ENCODE measurements around the gene C17orf75. TPM values are rescaled to one million over a fixed set of nuclear protein-coding genes. Genes with fewer than 3 reads are reported as not detected.

Gene C17orf75
- total and polyA plus RNA-seq, 8 donors: 6.3 to 17.5 (median 8.4) TPM

DNA sequence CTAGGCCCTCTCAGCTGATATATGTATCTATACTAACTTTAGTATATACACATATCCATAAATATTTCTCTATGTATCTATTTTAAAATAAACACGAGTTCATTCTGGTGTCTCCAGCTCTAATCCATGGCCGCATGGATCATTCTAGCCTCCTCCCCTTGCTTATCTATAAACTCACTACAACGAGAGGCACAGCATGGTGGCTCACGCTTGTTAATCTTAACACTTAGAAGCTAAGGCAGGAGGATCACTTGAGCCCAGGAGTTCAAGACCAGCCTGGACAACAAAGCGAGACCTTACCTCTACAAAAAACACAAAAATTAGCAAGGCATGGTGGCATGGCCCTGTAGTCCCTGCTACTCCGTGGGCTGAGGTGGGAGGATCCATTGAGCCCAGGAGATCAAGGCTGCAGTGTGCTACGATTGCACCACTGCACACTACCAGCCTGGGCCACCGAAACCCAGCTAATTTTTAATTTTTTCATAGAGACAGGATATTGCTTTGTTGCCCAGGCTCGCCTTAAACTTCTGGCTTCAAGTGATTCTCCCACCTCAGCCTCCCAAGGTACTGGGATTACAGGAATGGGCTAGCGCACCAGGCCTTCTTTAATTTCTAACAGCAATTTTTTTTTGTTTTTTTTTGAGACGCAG, 4.1 kb upstream of the C17orf75 start:
- Histone ChIP-seq H3K4me1 (peaks cover 0 to 15% (median 4%) of the 10 kb centered on the region in 3 donors), H3K27ac (no peak overlapping the region), H3K9me3 (no peaks in the 10 kb centered on the region), H3K36me3 (no peaks in the 10 kb centered on the region), H3K4me3 (no peak overlapping the region), H3K27me3 (no peaks in the 10 kb centered on the region)
- WGBS, 2 donors: 86 to 90% methylated on average over 11 of the region's 11 CpGs
- intact Hi-C loops (cut with DNase I): no loop called here
- DNase-seq (no peak), ATAC-seq (no peak), FAIRE-seq (no peak)
- no peak for TF ChIP-seq CTCF (IDR thresholded peaks at IDR 0.05)

DNA sequence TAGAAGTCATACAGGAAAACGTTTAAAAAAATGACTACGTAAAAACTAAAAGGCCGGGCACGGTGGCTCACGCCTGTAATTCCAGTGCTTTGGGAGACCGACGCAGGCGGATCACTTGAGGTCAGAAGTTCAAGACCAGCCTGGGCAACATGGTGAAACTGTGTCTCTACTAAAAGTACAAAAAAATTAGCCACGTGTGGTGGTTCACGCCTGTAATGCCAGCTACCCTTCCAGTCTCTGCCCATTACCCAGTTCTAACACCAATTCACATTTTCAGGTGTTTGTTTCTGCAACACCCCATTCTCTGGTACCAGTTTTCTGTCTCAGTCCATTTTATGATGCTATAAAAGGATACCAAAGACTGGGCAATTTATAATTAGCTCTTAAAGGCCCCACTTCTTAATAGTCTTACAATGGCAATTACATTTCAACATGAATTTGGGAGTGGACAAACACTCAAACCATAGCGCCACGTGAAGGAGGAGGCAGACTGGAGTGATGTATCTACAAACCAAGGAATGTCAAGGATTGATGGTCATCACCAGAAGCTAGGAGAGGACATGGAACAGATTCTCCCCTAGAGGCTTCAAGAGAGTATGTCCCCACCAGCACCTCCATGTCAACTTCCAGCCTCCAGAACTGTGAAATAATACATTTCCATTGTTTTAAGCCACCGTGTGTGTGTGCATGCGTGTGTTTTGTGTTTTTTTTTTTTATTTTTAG, 791 bp upstream of the C17orf75 start:
- 57 to 60% methylated on average over 14 of the region's 14 CpGs for WGBS, 2 donors
- intact Hi-C loops (cut with DNase I): no loop called here
- FAIRE-seq (no peak), DNase-seq (no peak), ATAC-seq (no peak)
- Histone ChIP-seq H3K27ac (peak overlapping the region in 3 of 4 donors; percentile 17 to 80 (median 73)), H3K4me3 (peak overlapping the region in 2 of 4 donors; percentile 62), H3K27me3 (no peaks in the 10 kb centered on the region), H3K9me3 (no peaks in the 10 kb centered on the region), H3K4me1 (peaks cover 0 to 8% (median 0%) of the 10 kb centered on the region in 3 donors), H3K36me3 (no peaks in the 10 kb centered on the region)
- no peak for TF ChIP-seq CTCF (IDR thresholded peaks at IDR 0.05)

DNA sequence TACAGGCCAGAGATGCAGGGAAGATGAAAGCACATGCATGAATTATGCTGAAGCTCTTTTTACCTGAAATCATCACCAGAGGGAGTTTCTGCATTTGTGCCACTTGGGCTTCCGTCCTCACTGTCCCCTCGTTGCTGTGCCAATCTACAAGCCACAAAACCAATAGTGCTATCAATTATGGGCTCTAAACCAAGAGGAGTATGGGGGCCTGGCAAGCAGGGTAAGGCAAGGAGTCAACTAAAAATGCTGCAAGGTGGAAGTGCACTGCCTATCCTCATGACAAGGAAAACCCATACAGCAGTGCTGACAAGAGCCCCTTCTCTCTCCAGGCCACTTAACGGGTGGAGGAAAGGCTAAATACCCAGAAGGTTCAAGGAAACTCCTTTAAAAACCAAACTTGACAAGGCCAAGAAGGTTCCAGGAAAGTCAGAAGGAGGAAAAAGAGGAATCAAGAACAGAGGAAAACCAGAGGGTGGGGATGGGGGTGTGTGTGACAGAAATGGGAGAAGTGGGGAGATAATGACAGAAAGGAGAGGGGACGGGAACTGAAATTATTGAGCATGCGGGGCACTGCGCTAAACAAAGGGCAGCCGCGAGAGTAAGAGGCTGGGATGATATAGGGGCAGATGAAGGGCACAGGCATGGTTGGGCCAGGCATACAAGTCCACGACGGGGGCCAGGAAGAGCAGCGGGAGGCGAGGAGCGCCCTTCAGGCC, 674 bp downstream of the C17orf75 start:
- Histone ChIP-seq H3K4me1 (peaks cover 0 to 8% (median 0%) of the 10 kb centered on the region in 3 donors), H3K27me3 (no peaks in the 10 kb centered on the region), H3K36me3 (peaks cover 0 to 13% (median 0%) of the 10 kb centered on the region in 3 donors), H3K27ac (peak overlapping the region in 3 of 4 donors; percentile 54 to 80 (median 73)), H3K9me3 (no peaks in the 10 kb centered on the region), H3K4me3 (peak overlapping the region; percentile 40 to 62 (median 58))
- ATAC-seq (peak; percentile 12 to 50 (median 32)), DNase-seq (peak in 1 of 6 donors; percentile 36), FAIRE-seq (no peak)
- TF ChIP-seq CTCF (IDR thresholded peaks at IDR 0.05): no peak
- 1 to 2% methylated on average over 11 to 13 of the region's 13 CpGs for WGBS, 2 donors
- intact Hi-C loops (cut with DNase I): no loop called here

DNA sequence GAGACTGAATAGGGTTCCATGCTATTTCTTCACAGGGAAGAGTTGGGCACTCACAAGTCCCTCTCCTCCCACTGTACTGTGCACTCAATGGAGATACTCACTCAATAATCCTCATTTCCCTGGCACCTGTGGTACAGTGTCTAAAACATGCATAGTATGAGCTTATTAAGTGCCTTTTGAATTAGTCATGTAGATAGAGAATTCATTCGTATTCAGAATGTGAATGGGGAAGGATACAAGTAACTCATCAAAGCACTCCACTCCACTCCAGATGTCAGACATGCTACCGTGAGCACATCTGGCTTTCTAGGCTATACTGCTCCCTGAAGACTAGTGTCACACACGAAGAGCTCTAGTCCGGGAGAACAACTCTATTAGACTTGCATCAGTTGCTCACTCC, 6.3 kb downstream of the C17orf75 start:
- ATAC-seq: no peak
- no peaks in the 10 kb centered on the region for H3K9me3 ChIP-seq
- intact Hi-C loops (cut with DNase I): no loop called here
- no peak for FAIRE-seq
- peaks cover 0 to 36% (median 0%) of the 10 kb centered on the region in 3 donors for H3K36me3 ChIP-seq
- DNase-seq: no peak
- H3K27ac ChIP-seq: no peak overlapping the region
- H3K4me3 ChIP-seq: no peak overlapping the region
- no peaks in the 10 kb centered on the region for H3K27me3 ChIP-seq
- no peaks in the 10 kb centered on the region for H3K4me1 ChIP-seq
- 87 to 89% methylated on average over 4 of the region's 4 CpGs for WGBS, 2 donors
- no peak for TF ChIP-seq CTCF (IDR thresholded peaks at IDR 0.05)

Data from pancreas (tissue), 10 donors.